ENCODE results near the gene CREG2.

The CREG2 gene

DNA sequence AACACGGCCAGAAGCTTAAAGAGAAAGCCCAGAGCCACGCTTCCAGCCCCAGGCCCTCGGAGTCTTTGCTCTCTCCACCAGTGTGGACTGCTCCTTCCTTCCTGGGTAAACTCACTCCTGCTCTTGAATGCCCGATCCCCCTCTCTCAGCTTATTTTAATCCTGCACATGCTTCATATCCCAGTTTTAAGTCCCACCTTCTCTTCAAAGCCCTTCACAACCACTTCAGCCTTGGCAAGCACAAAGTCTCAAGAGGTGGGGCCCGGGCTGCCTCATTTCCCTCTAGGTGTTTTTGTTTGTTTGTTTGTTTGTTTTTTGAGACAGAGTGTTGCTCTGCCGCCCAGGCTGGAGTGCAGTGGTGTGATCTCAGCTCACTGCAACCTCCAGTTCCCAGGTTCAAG, 21.6 kb upstream of the CREG2 start:
- DNase-seq = no peak

DNA sequence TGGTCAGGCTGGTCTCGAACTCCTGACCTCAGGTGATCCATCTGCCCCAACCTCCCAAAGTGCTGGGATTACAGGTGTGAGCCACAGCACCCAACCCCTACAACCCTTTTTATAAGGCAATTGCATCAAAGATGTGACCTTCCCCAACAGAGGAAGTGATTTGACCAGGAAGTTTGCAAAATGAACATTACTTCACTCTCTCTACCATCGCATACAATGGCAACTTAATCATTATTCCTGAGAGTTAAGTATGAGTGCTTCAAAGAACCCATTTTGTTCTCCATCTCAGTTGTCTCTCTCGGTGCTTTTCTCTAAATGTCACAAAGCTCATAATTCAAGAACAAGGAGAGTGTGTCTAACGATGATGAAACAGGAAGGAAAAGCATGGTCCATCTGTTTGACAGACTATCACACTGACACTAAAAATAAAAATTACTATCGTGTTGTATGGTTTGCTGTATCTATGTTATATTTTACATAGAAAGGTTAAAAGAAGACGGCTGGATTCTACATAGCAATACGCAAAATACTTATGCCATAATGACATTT, 18.1 kb upstream of the CREG2 start:
- no peak for DNase-seq

DNA sequence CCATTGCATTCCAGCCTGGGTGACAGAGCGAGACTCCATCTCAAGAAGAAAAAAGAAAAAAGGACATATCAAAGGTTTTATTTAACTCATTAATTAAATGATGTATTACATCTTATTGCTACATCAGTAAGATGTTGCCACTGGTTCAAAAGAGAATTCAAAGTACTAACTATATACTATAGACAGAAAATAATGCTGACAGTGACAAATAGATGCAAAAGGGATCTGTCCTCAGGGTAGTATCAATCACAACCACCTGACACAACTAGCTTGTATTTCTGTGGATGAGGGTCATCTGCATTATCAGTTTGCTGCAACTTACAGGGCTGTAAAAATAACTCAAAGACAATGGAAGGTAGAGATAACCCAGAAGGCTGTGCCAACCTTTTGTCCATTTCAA, 16.4 kb upstream of the CREG2 start:
- DNase-seq = no peak

DNA sequence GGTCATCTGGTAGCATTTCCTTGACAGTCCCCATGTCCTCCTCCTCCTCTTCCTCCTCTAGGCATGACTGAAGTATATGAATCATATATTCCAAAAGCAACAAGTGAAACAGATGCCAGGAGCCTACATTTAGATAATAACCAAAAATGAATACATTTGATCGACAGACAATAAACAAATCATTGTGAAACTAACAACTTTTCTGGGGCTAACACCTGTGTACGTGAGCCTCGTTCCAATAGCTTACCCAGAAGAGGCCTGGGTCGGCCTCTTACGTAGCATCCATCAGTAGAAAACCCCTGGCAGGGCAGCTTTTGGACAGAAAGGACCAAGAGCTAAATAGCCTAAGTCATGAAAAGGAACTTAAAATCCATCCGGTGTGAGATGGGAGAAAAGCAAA, 15.3 kb upstream of the CREG2 start:
- peak; percentile 46 for DNase-seq

DNA sequence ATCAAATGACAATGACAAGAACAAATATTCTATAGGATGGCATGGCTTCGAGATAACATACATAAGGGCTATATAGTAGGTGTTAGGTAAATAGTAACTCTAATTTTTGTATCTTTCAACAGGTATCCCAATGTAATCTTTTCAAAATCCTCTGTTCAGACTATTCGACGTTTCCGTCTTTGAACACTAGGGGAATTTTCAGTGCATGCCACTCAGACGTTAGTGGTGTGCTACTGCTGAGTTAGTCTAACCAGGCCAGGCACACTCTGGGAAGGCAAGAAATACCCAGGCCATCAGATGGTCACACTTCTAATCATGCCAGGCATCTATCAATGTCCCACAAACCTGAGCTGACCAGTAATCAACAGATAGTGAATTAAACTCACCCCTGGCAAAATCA, 14.6 kb upstream of the CREG2 start:
- no peak for DNase-seq

DNA sequence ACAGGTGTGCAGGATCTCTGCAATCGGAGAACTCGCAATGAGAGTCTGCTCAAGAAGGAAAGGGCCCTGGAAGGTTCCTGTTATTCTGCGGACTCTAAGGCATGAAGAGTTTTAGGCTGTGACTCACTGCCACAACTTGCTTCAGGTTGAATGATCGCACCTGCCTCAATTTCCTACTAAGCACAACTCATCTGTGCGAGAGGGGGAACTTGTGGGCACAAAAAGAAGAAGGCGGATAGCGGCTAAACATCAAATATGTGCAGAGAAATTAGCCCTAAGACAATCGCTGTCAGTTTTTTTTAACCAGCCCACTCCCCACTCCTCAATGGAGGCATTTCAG, 14.0 kb upstream of the CREG2 start:
- DNase-seq = no peak

DNA sequence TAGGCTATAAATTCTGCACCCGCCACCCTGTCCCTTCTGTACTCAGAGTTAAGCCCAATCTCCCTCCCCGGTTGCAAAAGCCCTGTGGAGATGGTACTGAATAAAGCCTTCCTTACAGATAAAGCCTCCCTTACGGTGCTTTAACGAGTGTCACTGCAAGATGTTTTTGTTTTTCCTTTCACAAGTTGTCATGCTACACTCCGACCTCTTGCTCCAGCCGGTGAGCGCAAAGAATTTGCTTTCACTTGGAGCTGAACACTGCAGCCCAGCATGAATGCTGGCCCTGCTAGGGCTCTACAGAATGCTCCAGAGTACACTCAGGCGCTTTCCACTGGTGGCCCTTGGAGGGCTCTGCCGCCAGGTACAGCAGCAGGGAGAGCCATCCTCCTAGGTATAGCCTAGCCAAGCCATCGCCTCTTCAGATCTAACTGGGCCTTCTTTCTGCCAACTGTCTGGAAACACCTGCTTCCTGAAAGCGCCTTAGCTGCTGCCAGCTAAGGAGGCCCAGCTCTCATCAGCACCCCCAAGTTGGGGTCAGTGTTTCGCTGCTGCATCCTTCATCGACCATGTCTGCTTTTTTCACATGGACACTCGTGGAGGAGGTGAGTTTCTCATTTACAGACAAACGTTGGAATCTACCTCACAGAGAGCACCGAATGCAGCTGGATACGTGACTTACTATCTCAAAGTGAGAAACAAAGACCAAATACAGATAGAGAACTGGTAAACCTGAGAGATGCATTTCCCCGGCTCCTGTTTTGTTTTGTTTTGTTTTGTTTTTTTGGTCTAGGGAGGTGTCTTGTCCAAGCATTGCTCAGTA, 13.4 kb upstream of the CREG2 start:
- DNase-seq = no peak

DNA sequence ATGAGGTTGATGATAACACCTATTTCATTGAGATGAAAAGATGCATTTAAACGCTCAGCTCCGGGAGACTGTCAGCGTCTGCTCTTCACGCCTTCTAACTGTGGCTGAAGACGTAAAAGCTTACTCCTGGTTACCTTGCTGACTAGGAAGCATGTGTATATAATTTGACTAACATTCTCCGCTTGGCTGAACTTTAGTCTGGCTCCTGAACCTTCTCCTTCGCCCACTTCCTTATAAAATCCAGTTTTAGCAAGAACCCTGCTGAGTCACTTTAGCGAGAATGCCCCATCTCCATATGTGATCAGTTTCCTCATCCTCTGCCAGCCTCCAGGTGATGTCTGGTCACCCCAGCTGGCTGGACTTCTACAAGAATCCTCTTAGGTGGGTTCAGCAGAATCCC, 12.7 kb upstream of the CREG2 start:
- DNase-seq = no peak

DNA sequence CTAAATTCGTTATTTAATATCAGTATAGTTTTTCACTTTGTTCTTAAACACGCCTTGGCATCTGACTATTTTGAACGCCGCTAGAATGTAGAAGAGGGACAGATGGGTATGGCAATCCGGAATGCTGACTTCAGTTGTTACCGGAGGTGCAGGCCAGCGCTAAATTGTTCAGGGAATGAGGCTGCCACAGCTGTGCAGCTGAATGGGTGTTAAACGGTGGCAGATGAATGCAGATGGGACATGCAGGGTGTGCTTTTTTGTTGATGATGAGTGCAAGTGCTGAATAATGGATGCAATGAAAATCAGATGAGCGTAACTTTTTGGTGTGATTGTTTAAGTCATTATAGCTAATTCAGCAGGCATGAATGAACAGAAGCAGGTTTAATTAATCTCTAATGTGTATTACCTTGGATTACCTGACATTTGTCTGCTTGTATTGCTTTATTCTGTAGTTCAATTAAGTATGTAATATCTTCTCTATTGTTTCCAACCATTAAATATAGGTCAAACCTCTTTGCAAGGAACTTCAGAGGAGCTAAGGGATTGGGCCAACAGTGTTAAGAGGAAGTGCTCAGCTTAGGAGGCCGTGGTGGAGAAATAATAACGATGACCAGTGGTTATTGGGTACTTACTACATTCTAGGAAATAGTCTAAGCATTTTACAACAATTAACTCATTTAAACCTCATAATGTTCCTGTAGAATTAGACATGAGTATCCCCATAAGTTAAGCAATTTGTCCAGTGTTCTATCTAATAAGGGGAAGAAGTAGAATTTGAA, 11.9 kb upstream of the CREG2 start:
- no peak for DNase-seq

DNA sequence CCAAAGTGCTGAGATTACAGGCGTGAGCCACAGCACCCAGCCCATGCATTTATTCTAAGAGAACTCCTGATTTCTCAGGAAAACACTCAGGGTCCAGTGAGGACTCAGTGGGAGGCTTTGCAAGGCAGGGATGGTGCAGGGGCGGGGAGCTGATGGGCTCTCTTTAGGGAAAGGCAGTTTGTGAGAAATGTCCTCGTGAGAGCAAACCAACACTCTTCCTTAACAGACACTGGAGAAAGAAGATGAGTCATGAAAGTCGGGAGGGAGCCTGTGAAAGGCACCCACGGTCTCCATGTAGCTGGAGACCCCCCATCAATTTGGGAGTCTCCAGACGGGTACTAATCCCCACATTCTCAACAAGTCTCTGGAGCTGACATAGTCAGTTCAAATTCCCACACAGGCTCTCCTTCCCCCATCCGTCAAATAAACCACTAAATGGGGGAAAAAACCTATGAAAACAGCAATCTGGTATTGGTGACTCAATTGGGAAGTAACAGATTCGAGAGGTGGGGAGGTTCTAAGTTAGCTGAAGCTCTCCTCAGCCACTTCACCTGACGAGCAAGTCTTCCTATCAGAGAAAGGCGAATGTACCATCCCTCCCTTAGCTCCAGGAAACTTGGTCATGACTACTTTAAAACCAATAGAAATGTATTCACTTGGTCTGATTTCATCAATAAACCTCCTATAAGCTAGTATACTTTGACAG, 11.0 kb upstream of the CREG2 start:
- DNase-seq = peak; percentile 65

DNA sequence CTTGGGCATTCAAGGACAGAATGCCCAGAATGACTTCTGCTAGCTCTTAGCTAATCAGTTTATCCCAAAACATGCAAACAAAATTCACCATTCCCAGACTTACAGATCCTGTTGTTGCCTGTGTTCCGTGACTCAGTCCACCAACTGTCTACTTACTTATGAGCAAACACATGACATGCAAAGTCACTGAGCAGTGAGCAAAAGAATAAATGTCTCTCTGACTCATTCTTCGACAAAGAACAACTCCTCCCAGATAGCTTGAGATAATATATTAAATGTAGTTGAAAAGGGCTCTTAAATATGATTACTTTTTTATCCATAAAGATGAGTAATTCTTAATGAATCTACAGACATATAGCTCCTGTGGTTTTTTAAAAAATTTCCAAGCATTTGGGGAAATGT, 9.0 kb upstream of the CREG2 start:
- DNase-seq = peak; percentile 46

DNA sequence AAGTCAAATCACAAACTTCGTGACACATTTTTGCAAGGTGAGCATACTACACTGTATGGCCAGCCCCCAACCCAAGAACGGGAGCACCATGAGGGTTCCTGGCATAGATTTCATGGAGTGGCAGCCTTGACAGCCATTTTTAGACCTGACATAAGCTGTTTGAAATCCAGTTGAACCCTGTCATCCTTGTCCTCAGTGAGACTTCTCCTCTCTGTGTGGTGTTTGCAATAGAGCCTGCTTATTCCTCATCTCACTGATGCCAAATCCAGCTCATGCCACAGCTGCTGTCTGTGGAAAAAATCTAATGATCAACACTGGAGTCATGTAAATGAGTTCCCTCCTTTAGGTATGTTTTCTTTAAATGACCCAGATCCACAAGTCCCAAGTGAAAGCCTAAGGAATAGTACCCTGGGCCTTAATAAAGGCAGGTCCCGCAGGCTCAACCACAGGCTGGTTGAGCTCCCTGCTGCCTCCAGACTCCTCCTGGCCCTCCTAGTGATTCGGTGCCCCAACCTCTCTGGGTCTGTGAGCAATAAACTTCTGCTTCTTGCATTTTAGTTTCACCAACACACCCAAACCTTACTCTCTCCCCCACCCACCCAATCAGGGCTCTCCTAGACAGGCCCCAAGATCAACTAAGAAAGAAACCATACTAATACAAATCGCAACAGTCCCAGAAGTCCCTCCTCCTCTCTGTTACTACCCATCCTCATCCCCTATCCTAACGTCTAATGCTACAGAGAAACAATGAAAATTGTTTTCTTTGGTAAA, 8.4 kb upstream of the CREG2 start:
- DNase-seq = peak; percentile 43

DNA sequence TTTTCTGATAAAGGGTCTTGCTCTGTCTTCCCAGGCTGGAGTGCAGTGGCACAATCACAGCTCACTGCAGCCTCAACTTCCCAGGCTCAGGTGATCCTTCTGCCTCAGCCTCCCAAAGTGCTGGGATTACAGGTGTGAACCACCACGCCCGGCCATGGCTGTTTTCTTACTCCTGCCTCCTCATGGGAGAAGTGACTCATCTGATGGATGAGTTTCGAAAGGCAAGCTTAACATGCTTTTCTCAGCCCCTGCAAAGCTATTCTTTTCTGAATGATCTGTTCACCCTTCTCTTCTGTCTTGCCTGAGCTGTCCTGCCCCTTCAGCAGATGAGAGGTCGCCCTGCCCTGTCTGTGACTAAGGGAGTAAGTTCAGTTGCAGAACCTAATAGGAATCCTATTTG, 929 bp upstream of the CREG2 start:
- peak; percentile 3 for DNase-seq

DNA sequence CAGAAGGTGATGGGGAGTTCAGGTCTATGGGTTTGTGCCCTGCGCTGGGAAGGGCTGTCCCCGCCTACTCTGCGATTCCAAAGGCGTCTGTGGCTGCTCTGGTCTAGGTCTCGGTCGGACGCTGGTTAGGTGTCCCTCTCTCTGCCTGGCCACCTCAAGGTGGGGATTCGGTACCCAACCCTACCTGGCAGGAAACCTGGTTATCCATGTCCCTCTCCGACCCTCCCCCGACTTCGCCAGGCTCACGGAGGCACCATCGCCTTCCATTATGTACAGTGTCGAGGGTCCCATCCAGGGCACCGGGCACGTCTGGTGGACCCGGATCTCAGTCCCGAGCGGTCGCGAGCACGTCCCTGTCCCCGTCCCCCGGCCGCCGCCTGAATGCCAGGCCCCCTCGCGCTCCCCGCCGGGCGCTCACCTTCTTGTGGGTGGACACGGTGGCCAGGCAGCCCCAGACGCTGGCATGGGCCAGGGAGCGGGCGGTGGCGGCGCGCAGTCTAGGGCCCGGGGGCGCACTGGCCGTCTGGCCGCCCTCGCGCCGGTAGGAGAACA, 628 bp downstream of the CREG2 start:
- DNase-seq = no peak

DNA sequence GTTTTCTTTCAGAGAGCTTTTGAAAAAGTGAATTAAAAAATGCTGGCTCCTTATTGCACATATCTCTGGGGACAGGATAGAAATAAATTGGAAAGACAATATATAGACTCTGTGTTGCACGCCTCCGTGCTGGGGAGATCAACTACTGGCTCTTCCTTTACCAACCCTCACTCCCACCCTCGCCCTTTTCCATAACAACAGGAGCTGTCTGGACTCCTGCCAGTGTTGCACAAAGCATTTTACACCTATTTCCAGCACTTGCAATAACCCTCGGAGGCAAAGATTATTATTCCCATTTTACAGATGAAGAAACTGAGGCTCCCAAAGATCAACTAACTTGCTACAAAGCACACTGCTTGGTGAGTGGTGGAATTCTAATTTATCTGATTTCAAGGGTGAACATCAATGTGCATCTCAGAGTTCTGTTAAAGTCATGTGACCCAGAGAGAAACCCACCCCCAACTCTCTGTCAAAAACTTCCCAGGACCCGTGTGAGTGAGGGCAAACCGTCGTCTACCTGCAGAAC, 4.2 kb downstream of the CREG2 start:
- DNase-seq = no peak

DNA sequence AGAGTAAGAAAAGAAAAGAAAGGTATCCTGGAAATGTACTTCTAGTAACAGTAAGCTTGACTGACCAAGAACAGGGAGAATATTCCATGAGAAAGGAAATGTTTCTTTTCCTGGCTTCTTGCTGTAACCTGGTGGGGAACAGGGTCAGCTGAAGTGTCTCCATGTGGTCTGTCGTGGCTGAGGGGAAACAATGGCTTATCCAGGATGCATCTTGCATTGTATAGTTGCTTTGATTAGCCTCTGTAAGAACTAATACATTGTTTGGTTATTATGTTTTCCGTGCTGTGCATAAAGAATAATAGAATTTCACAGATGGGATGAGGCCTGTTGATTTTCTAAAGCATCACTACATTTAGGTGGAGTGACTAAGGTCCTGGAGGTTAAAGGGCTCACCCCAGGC, 4.9 kb downstream of the CREG2 start:
- DNase-seq = no peak

DNA sequence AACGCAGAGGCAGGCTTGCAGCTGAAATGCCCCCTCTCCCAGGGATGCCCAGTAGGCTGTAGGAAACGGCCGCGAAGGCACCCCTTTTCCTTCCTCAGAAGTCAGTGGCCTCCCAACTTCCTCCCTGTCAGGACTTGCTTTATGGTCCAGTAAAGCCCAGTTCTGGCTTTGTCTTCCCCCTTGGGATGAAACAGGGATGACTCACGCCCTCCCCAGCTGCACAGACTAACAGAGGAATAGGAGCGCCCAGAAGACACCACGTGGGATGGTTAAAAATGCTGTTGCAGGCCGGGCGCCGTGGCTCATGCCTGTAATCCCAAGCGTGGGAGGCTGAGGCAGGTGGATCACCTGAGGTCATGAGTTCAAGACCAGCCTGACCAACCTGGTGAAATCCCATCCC, 6.9 kb downstream of the CREG2 start:
- no peak for DNase-seq

DNA sequence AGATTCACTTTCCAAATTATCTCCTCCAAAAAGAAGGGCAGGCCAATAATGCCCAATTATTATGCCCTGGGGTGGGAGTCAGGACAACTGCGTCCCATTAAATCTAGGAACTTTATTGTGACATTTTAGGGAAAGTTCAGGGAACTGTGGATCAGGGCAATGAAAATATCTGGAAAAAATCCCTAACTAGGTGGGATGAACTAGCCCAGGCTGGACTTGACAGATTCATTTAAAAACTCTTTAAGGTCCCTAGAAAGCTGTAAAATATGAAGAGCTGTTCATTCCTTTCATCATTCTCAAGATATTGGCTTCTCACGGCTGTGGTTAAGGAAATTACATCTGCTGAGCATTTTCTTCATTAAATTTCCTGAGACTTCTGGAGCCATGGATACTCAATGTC, 8.2 kb downstream of the CREG2 start:
- no peak for DNase-seq

DNA sequence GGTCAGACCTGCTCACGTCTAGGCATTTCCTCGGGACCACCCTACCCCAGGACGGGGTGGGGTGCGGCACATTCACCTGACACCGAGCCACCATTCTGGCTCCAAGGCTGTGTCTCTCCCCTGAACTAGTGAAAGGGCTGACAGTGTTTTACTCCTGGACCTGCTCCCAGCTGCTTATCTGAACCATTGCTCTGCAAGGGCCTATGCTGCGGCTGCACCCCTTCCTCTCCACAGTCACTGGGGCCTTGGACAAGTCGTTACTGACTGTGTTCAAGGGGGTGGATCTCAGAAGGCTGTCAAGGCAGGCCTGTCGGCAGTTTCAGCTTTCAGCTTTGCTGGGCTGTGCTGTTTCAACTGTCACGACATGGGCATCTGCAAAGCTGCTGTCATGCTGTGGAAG, 11.7 kb downstream of the CREG2 start:
- DNase-seq = no peak

DNA sequence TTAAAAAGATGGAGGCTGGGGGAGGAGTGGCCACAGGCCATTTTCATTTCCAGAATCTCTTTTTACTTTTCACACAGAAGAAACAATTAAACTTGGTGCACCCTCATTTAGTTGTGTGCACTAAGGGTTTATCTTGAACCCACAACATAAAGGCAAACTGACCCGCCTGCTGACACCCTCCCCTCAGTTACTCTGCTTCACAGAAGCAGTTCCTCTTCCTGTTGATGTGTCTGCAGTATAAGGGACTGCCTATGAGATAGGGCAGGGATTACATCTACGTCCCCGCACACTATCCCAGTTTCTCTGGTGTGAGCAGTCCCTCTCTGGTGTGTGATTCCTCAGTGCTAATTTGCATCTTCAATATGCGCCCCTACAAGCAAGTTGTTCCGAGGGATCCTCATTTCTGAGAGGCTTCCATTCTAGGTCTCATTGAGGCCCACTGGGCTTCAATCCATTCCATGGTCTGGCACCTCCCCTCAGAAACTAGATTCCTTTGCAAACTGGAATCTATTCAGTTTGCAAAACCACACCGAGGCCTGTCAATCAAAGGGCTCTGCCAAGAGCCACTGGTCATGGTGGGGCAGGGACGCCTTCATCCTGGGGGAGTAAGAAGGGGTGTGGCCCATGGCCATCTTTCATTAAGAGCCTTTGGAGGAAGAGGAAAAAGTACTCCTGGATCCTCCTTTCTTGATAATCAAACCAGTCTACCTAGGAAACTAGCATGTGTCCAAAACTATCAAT, 12.3 kb downstream of the CREG2 start:
- no peak for DNase-seq

DNA sequence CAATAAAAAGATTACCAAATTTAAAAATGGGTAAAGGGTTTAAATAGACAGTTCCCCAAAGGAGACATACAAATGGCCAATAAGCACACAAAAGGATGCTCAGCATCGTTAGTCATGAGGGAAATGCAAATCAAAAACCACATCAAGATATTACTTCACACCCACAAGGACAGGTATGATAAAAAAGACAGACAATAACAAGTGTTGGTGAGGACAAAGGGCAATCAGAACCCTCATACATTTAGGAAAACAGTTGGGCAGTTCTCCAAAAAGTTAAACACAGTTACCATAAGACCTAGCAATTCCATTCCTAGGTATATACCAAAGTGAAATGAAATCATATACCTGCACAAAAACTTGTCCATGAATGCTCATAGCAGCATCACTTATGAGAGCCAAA, 14.5 kb downstream of the CREG2 start:
- no peak for DNase-seq

DNA sequence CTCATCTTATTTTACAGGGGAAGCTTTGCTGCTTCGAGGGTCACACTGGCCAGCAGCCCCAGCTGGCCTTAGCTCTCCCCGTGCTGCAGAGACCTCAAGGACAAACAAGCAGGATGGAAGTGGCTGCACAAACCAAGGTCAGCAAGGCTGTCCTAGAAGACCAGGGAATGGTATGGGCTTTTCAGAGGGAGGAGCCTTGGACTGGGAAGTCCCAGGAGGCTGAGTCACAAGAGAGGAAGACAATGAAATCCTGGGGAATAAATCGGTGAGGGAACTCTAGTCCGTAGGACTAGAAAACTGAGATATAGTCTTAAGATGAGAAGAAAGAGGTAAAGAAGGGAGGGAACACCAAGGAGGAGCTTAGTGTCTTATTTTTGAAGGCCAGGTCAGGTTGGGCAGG, 15.7 kb downstream of the CREG2 start:
- DNase-seq = no peak

All from activated CD4-positive, alpha-beta T cell treated with anti-CD3 and anti-CD28 coated beads, Interleukin-2, amount 50 U/mL, for 16 hours (primary cell).